ENCODE measurements around the gene CENPN. TPM values are rescaled to one million over a fixed set of nuclear protein-coding genes. Genes with fewer than 3 reads are reported as not detected.

Gene CENPN
- total and polyA plus RNA-seq, 12 donors, result 2.1 to 18.9 (median 7.1) TPM

DNA sequence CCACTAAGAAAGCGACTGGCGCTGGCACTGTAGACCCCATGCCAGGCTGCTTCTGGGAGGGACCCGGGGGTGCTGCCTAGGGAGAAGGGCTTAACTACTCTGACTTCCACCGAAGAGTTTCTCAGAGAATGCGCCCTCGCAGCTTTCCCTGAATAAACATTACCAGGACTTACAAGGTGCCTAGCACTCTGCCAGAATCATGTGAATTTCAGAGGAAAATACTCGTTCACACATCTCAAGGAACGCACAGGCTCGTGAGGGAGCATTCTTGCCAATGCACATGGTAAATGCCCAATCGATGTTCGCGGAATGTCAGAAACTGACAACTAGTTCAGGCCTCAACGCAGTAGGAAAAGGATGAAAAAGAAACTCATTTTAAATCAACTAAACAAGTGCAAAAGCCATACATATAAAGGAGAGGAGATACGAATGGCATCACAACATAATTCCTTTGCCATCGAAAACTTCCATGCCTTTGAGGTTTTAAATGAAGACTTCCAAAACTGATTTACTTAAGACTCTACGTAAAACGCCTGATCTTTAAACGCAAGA is 1.3 kb upstream of the CENPN start:
- peaks cover 12 to 19% of the 10 kb centered on the region in 2 donors for H3K4me1 ChIP-seq (replicated peaks in 1 of 2)

DNA sequence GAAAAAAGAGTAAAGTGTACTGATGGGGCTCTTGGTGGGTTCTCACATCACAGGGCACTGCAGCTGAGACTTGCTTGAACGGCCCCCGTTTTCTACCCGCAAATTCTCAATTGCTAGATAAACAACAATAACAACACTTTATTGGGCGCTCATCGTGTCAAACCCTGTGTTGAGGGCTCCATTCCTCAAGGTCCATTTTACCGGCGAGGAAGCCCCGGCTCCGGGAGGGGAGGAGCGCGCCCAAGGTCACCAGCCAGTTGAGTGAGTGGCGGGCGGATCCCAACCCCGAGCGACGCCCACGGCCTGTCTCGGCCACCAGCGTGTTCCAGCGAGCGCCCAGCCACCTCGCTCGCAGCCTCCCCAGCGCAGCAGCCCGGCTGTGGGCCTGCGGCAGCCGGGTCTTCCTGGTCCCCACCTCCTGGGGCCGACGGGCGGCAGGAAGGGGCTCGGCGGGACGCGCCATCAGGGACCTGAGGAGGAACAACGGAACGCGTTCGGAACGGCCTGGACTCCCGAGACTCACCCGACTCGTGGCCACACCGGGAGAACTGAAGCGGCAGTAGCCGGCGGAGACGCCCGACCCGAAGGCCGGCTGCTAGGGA is 702 bp upstream of the CENPN start:
- H3K27ac ChIP-seq, result peak overlapping the region; percentile 95 to 99 (median 98)
- peak; percentile 77 to 90 (median 86) for DNase-seq
- H3K9me3 ChIP-seq (replicated peaks in 1 of 3), result no peaks in the 10 kb centered on the region
- 0 to 3% (median 0%) methylated on average over 14 to 50 of the region's 50 CpGs for WGBS, 4 donors
- TF ChIP-seq CTCF (IDR thresholded peaks at IDR 0.05), result no peak
- TF ChIP-seq POLR2A (IDR thresholded peaks at IDR 0.05), result no peak
- no peaks in the 10 kb centered on the region for H3K27me3 ChIP-seq
- H3K36me3 ChIP-seq (replicated peaks in 1 of 2), result no peaks in the 10 kb centered on the region
- peak overlapping the region; percentile 34 to 83 (median 72) for H3K4me3 ChIP-seq
- H3K4me1 ChIP-seq (replicated peaks in 1 of 2), result peaks cover 12 to 19% of the 10 kb centered on the region in 2 donors
- intact Hi-C loops (cut with DNase I), result loop anchor here in 1 of 2 donors (10.0 kb wide), 1 partner anchor 72 kb away; no protein-coding TSS in a partner anchor

More for the DNA sequence above, 1.3 kb upstream of the CENPN start:
- intact Hi-C loops (cut with DNase I), result loop anchor here in 1 of 2 donors (10.0 kb wide), 1 partner anchor 71 kb away; no protein-coding TSS in a partner anchor
- WGBS, 4 donors, result 18 to 30% (median 23%) methylated on average over 18 of the region's 18 CpGs
- H3K36me3 ChIP-seq (replicated peaks in 1 of 2), result no peaks in the 10 kb centered on the region
- DNase-seq, result peak in 4 of 7 donors; percentile 11 to 38 (median 18)
- no peaks in the 10 kb centered on the region for H3K27me3 ChIP-seq
- H3K9me3 ChIP-seq (replicated peaks in 1 of 3), result no peaks in the 10 kb centered on the region
- H3K4me3 ChIP-seq, result peak overlapping the region in 3 of 4 donors; percentile 66 to 83 (median 78)
- TF ChIP-seq CTCF (IDR thresholded peaks at IDR 0.05) (no peak), POLR2A (IDR thresholded peaks at IDR 0.05) (no peak)
- H3K27ac ChIP-seq, result peak overlapping the region; percentile 95 to 99 (median 98)

- WGBS, 4 donors, result 92 to 97% (median 94%) methylated on average over 12 of the region's 12 CpGs
- intact Hi-C loops (cut with DNase I), result loop anchor here in 1 of 2 donors (10.0 kb wide), 1 partner anchor 74 kb away; no protein-coding TSS in a partner anchor
- Histone ChIP-seq H3K4me3 (peak overlapping the region in 1 of 4 donors; percentile 83), H3K36me3 (replicated peaks in 1 of 2) (peaks cover 0 to 9% of the 10 kb centered on the region in 2 donors), H3K9me3 (replicated peaks in 1 of 3) (no peaks in the 10 kb centered on the region), H3K27ac (no peak overlapping the region), H3K4me1 (replicated peaks in 1 of 2) (peaks cover 8 to 19% of the 10 kb centered on the region in 2 donors), H3K27me3 (no peaks in the 10 kb centered on the region)
- peak in 1 of 7 donors; percentile 5 for DNase-seq
- no peak for TF ChIP-seq POLR2A (IDR thresholded peaks at IDR 0.05)
- TF ChIP-seq CTCF (IDR thresholded peaks at IDR 0.05), result no peak
Observed at GRCh38 chr16:81008505-81008789, 1.4 kb downstream of the CENPN start.

DNA sequence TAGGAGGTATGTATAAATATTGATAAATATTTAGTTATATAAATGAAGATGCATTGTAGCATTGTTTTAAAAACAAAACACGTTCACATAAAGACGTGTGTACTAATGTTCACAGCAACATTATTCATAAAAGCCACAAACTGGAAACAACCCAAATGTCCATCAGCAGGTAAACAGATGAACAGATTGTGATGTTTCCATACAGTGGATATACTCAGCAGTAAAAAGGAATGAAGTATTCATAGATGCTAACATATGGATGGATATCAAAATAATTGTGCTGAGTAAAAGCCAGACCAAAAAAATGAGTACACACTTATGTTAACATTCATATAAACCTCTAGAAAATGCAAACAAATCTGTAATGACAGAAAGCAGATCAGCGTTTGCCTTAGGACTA is 6.0 kb downstream of the CENPN start:
- no peak overlapping the region for H3K4me3 ChIP-seq
- DNase-seq, result no peak
- H3K27me3 ChIP-seq, result no peaks in the 10 kb centered on the region
- H3K4me1 ChIP-seq (replicated peaks in 1 of 2), result no peaks in the 10 kb centered on the region
- 94 to 97% (median 95%) methylated on average over 3 of the region's 3 CpGs for WGBS, 4 donors
- H3K27ac ChIP-seq, result no peak overlapping the region
- peaks cover 0 to 9% of the 10 kb centered on the region in 2 donors for H3K36me3 ChIP-seq (replicated peaks in 1 of 2)
- H3K9me3 ChIP-seq (replicated peaks in 1 of 3), result no peaks in the 10 kb centered on the region
- TF ChIP-seq CTCF (IDR thresholded peaks at IDR 0.05) (no peak), POLR2A (IDR thresholded peaks at IDR 0.05) (no peak)
- intact Hi-C loops (cut with DNase I), result no loop called here

Measured in adrenal gland (tissue), 12 donors.